ENCODE measurements around the gene C1orf141. TPM values are rescaled to one million over a fixed set of nuclear protein-coding genes. Genes with fewer than 3 reads are reported as not detected.

Gene C1orf141
- total and polyA plus RNA-seq, 2 of the 8 experiments (the other 6 are each of a cell fraction or from before 2014, with no cell fraction given) = not detected

DNA sequence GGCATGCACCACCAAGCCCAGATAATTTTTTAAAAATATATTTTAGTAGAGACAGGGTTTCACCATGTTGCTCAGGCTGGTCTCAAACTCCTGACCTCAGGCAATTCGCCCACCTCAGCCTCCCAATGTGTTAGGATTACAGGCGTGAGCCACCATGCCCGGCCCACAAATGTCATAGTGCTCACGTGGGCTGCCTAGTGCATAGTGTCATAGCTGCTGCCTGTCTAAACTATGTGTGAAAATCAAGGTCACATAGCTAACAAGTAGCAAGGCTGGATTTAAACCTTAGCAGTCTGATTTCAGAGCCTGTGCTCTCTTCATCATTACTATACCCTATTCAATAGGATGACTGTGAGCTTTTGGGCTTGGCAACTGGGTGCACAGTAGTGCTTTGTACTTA lies 10.3 kb downstream of the C1orf141 start:
- no peak overlapping the region for H2BK20ac ChIP-seq (ENCODE audit: low read length)
- no peak overlapping the region for H3K14ac ChIP-seq (ENCODE audit: insufficient read length)
- no peak overlapping the region for H3K27ac ChIP-seq (ENCODE audit: low read depth, low read length)
- ChIA-PET CTCF (ENCODE audit: partially characterized antibody) (interaction anchor here (1.2 to 2.0 kb wide), 8 partner anchors 10 to 129 kb away, joined by 4 to 8 read pairs (median 5); partner anchors contain the start of gene C1orf141), POLR2A (ENCODE audit: partially characterized antibody) (no interaction called here)
- no peak overlapping the region for H2BK15ac ChIP-seq (ENCODE audit: low read length)
- H3K79me1 ChIP-seq (ENCODE audit: low read depth, low read length) = no peaks in the 10 kb centered on the region
- no peak overlapping the region for H2AFZ ChIP-seq (ENCODE audit: low read length)
- no peaks in the 10 kb centered on the region for H3K4me1 ChIP-seq (replicated peaks in 1 of 4; ENCODE audit: control insufficient read depth in 3 of 4, insufficient read depth in 4 of 4, low read length in 3 of 4)
- H3K23ac ChIP-seq (ENCODE audit: insufficient read length) = no peak overlapping the region
- no peaks in the 10 kb centered on the region for H4K20me1 ChIP-seq (replicated peaks in 1 of 2; ENCODE audit: control insufficient read depth in 1 of 2, insufficient read depth in 2 of 2, low read length in 2 of 2)
- no peaks in the 10 kb centered on the region for H3K23me2 ChIP-seq (ENCODE audit: low read depth, low read length)
- H3K4me3 ChIP-seq (ENCODE audit: extremely low read depth in 1 of 4, insufficient read depth in 2 of 4, low read depth in 3 of 4, low read length in 4 of 4) = no peak overlapping the region
- FAIRE-seq (no peak), DNase-seq (ENCODE audit: low read depth in 1 of 2, low spot score in 2 of 2) (no peak)
- no peak overlapping the region for H3K4ac ChIP-seq (replicated peaks; ENCODE audit: insufficient read length, low read depth, low read length)
- H3K4me2 ChIP-seq (ENCODE audit: insufficient read depth in 1 of 2, low read depth in 2 of 2, low read length in 2 of 2) = no peak overlapping the region
- H2BK12ac ChIP-seq (ENCODE audit: low read depth, low read length) = no peak overlapping the region
- no peak overlapping the region for H3K56ac ChIP-seq (replicated peaks; ENCODE audit: insufficient read length, low read depth, low read length)
- no peak overlapping the region for H4K8ac ChIP-seq (ENCODE audit: extremely low read depth, insufficient read depth, low read length)
- no peak overlapping the region for H2AK5ac ChIP-seq (ENCODE audit: low read depth, low read length)
- H3K36me3 ChIP-seq (ENCODE audit: control insufficient read depth in 2 of 4, insufficient read depth in 4 of 4, low read length in 3 of 4) = no peaks in the 10 kb centered on the region
- no peak overlapping the region for H2BK5ac ChIP-seq (ENCODE audit: low read depth, low read length)
- H4K5ac ChIP-seq (ENCODE audit: insufficient read length, low read depth, low read length) = no peak overlapping the region
- no peak overlapping the region for H4K91ac ChIP-seq (replicated peaks; ENCODE audit: insufficient read length, low read length)
- no peak overlapping the region for H2BK120ac ChIP-seq (replicated peaks; ENCODE audit: low read depth, low read length)
- WGBS, 2 experiments (ENCODE audit: extremely low coverage in 1 of 2, insufficient coverage in 1 of 2, insufficient read length in 1 of 2, insufficient replicate concordance in 2 of 2, low coverage in 1 of 2, low lambda C conversion rate in 2 of 2, missing lambda C conversion rate in 1 of 2) = 93% methylated on average over 4 of the region's 4 CpGs; no CpG with 5 or more reads in 1 of the 2 experiments
- no peaks in the 10 kb centered on the region for H3K27me3 ChIP-seq (replicated peaks in 1 of 4; ENCODE audit: control insufficient read depth in 3 of 4, extremely low read depth in 1 of 4, insufficient read depth in 3 of 4, low read length in 3 of 4)
- no peak overlapping the region for H3K9ac ChIP-seq (replicated peaks in 1 of 4; ENCODE audit: extremely low read depth in 1 of 4, low read depth in 3 of 4, low read length in 3 of 4)
- H3K79me2 ChIP-seq (ENCODE audit: control insufficient read depth in 1 of 2, insufficient read depth in 2 of 2, low read length in 2 of 2) = no peaks in the 10 kb centered on the region
- no peak overlapping the region for H3K18ac ChIP-seq (ENCODE audit: extremely low read depth, low read length)
- H3K9me3 ChIP-seq (ENCODE audit: insufficient read depth in 2 of 2, low read depth in 1 of 2, low read length in 1 of 2) = no peaks in the 10 kb centered on the region
- TF ChIP-seq RXRA (IDR thresholded peaks at IDR 0.05; ENCODE audit: insufficient read depth, low read depth, low read length) = no peak
- no peak for TF ChIP-seq KDM4A (IDR thresholded peaks at IDR 0.05; ENCODE audit: low read depth, low read length, severe bottlenecking)
- no peak for TF ChIP-seq CREB1 (IDR thresholded peaks at IDR 0.05)
- no peak for TF ChIP-seq POU5F1 (IDR thresholded peaks at IDR 0.05; ENCODE audit: low read depth, low read length)
- TF ChIP-seq JUN (IDR thresholded peaks at IDR 0.05; ENCODE audit: low read depth, low read length) = no peak
- no peak for TF ChIP-seq CBX8 (IDR thresholded peaks at IDR 0.05; ENCODE audit: borderline replicate concordance, low read depth, low read length)
- no peak for TF ChIP-seq USF2 (IDR thresholded peaks at IDR 0.05; ENCODE audit: low read length)
- no peak for TF ChIP-seq CHD1 (IDR thresholded peaks at IDR 0.05; ENCODE audit: low read depth, low read length)
- no peak for TF ChIP-seq HDAC2 (IDR thresholded peaks at IDR 0.05; ENCODE audit: borderline replicate concordance in 1 of 2, low read depth in 2 of 2, low read length in 2 of 2)
- TF ChIP-seq EP300 (IDR thresholded peaks at IDR 0.05; ENCODE audit: borderline replicate concordance in 1 of 2, low read depth in 2 of 2, low read length in 2 of 2) = no peak
- TF ChIP-seq SP4 (IDR thresholded peaks at IDR 0.05; ENCODE audit: low read length) = no peak
- TF ChIP-seq ATF2 (IDR thresholded peaks at IDR 0.05; ENCODE audit: low read length) = no peak

Measured in H1 (cell line).